ENCODE data around the gene TCAF2.
"Not testable (repeated sequence)": the region's sequence is repeated elsewhere in the genome, so short reads cannot be mapped to it uniquely, and the experiment has no call there.

TCAF2 gene

GRCh38 chr7:143598086-143598485, 22.7 kb upstream of the TCAF2 start:
- not testable (repeated sequence) for H3K36me3 ChIP-seq (ENCODE audit: control insufficient read depth in 1 of 2, insufficient read depth in 2 of 2, low read length in 2 of 2); H4K91ac ChIP-seq (ENCODE audit: low read depth, low read length)

GRCh38 chr7:143603549-143603948, 17.2 kb upstream of the TCAF2 start:
- H2BK120ac ChIP-seq (ENCODE audit: insufficient read depth, low read length, poor library complexity); H3K4me2 ChIP-seq (ENCODE audit: low read length); H3K4ac ChIP-seq (ENCODE audit: low read depth, low read length); H4K8ac ChIP-seq (ENCODE audit: low read depth, low read length); H4K91ac ChIP-seq (ENCODE audit: low read depth, low read length); H3K27me3 ChIP-seq (ENCODE audit: insufficient read depth, low read length); H3K36me3 ChIP-seq (ENCODE audit: control insufficient read depth in 1 of 2, insufficient read depth in 2 of 2, low read length in 2 of 2); H3K27ac ChIP-seq (ENCODE audit: low read depth, low read length); H2AFZ ChIP-seq (ENCODE audit: insufficient read depth, low read length, poor library complexity); H3K79me2 ChIP-seq (ENCODE audit: control insufficient read depth, insufficient read depth, low read length, poor library complexity); H3K9me3 ChIP-seq (ENCODE audit: insufficient read depth, low read depth, low read length); H3K4me1 ChIP-seq (ENCODE audit: control insufficient read depth in 1 of 2, insufficient read depth in 2 of 2, low read length in 2 of 2); H2BK12ac ChIP-seq (ENCODE audit: low read length); H3K23ac ChIP-seq (ENCODE audit: low read length); H3K18ac ChIP-seq (ENCODE audit: low read length); H2BK5ac ChIP-seq (ENCODE audit: low read depth, low read length, poor library complexity); H2AK5ac ChIP-seq (ENCODE audit: low read length); H3K79me1 ChIP-seq (ENCODE audit: low read length); H3K4me3 ChIP-seq (ENCODE audit: low read depth, low read length); H4K12ac ChIP-seq (ENCODE audit: low read depth, low read length); H3K9ac ChIP-seq (ENCODE audit: low read length); H3K14ac ChIP-seq (ENCODE audit: low read length); DNase-seq: not testable (repeated sequence)
- WGBS (ENCODE audit: extremely low coverage, insufficient coverage, insufficient read length) = no CpG with 5 or more reads among the region's 2 CpGs

More at GRCh38 chr7:143598086-143598485, 22.7 kb upstream of the TCAF2 start:
- H3K4me3 ChIP-seq (ENCODE audit: low read depth, low read length); H3K79me1 ChIP-seq (ENCODE audit: low read length); H3K18ac ChIP-seq (ENCODE audit: low read length); DNase-seq; H4K12ac ChIP-seq (ENCODE audit: low read depth, low read length); H3K27ac ChIP-seq (ENCODE audit: low read depth, low read length); H3K27me3 ChIP-seq (ENCODE audit: insufficient read depth, low read length); H3K4me1 ChIP-seq (ENCODE audit: control insufficient read depth in 1 of 2, insufficient read depth in 2 of 2, low read length in 2 of 2); H3K4ac ChIP-seq (ENCODE audit: low read depth, low read length); H2BK120ac ChIP-seq (ENCODE audit: insufficient read depth, low read length, poor library complexity); H3K79me2 ChIP-seq (ENCODE audit: control insufficient read depth, insufficient read depth, low read length, poor library complexity); H4K8ac ChIP-seq (ENCODE audit: low read depth, low read length); H2AFZ ChIP-seq (ENCODE audit: insufficient read depth, low read length, poor library complexity); H2BK5ac ChIP-seq (ENCODE audit: low read depth, low read length, poor library complexity); H3K23ac ChIP-seq (ENCODE audit: low read length); H2BK12ac ChIP-seq (ENCODE audit: low read length); H3K9ac ChIP-seq (ENCODE audit: low read length); H2AK5ac ChIP-seq (ENCODE audit: low read length); H3K4me2 ChIP-seq (ENCODE audit: low read length); H3K14ac ChIP-seq (ENCODE audit: low read length); H3K9me3 ChIP-seq (ENCODE audit: insufficient read depth, low read depth, low read length): not testable (repeated sequence)
- no CpG with 5 or more reads among the region's 11 CpGs for WGBS (ENCODE audit: extremely low coverage, insufficient coverage, insufficient read length)

- no CpG with 5 or more reads among the region's 1 CpG for WGBS (ENCODE audit: extremely low coverage, insufficient coverage, insufficient read length)
Observed at GRCh38 chr7:143606088-143606487, 14.7 kb upstream of the TCAF2 start.

GRCh38 chr7:143615545-143615944, 5.2 kb upstream of the TCAF2 start:
- not testable (repeated sequence) for H2BK12ac ChIP-seq (ENCODE audit: low read length); H3K79me2 ChIP-seq (ENCODE audit: control insufficient read depth, insufficient read depth, low read length, poor library complexity); H3K27ac ChIP-seq (ENCODE audit: low read depth, low read length); H2AFZ ChIP-seq (ENCODE audit: insufficient read depth, low read length, poor library complexity); H3K4me2 ChIP-seq (ENCODE audit: low read length); H2BK120ac ChIP-seq (ENCODE audit: insufficient read depth, low read length, poor library complexity); H2BK5ac ChIP-seq (ENCODE audit: low read depth, low read length, poor library complexity); H3K14ac ChIP-seq (ENCODE audit: low read length); H4K8ac ChIP-seq (ENCODE audit: low read depth, low read length); H4K12ac ChIP-seq (ENCODE audit: low read depth, low read length); H3K27me3 ChIP-seq (ENCODE audit: insufficient read depth, low read length); H3K9me3 ChIP-seq (ENCODE audit: insufficient read depth, low read depth, low read length); H3K23ac ChIP-seq (ENCODE audit: low read length); H3K4me3 ChIP-seq (ENCODE audit: low read depth, low read length); H3K36me3 ChIP-seq (ENCODE audit: control insufficient read depth in 1 of 2, insufficient read depth in 2 of 2, low read length in 2 of 2); H3K4ac ChIP-seq (ENCODE audit: low read depth, low read length); H4K91ac ChIP-seq (ENCODE audit: low read depth, low read length); H3K9ac ChIP-seq (ENCODE audit: low read length); H3K18ac ChIP-seq (ENCODE audit: low read length); H3K4me1 ChIP-seq (ENCODE audit: control insufficient read depth in 1 of 2, insufficient read depth in 2 of 2, low read length in 2 of 2); H3K79me1 ChIP-seq (ENCODE audit: low read length); H2AK5ac ChIP-seq (ENCODE audit: low read length)
- no CpG with 5 or more reads among the region's 6 CpGs for WGBS (ENCODE audit: extremely low coverage, insufficient coverage, insufficient read length)
- DNase-seq = peak in 1 of 2 donors; percentile 3

More at GRCh38 chr7:143606088-143606487, 14.7 kb upstream of the TCAF2 start:
- H3K18ac ChIP-seq (ENCODE audit: low read length); DNase-seq; H3K4me3 ChIP-seq (ENCODE audit: low read depth, low read length); H4K12ac ChIP-seq (ENCODE audit: low read depth, low read length); H3K79me1 ChIP-seq (ENCODE audit: low read length); H2AK5ac ChIP-seq (ENCODE audit: low read length); H3K9ac ChIP-seq (ENCODE audit: low read length); H4K8ac ChIP-seq (ENCODE audit: low read depth, low read length); H2BK12ac ChIP-seq (ENCODE audit: low read length); H4K91ac ChIP-seq (ENCODE audit: low read depth, low read length); H3K4ac ChIP-seq (ENCODE audit: low read depth, low read length); H2BK120ac ChIP-seq (ENCODE audit: insufficient read depth, low read length, poor library complexity); H2AFZ ChIP-seq (ENCODE audit: insufficient read depth, low read length, poor library complexity); H3K14ac ChIP-seq (ENCODE audit: low read length); H3K4me2 ChIP-seq (ENCODE audit: low read length); H3K27ac ChIP-seq (ENCODE audit: low read depth, low read length); H3K23ac ChIP-seq (ENCODE audit: low read length); H2BK5ac ChIP-seq (ENCODE audit: low read depth, low read length, poor library complexity); H3K36me3 ChIP-seq (ENCODE audit: control insufficient read depth in 1 of 2, insufficient read depth in 2 of 2, low read length in 2 of 2); H3K4me1 ChIP-seq (ENCODE audit: control insufficient read depth in 1 of 2, insufficient read depth in 2 of 2, low read length in 2 of 2); H3K79me2 ChIP-seq (ENCODE audit: control insufficient read depth, insufficient read depth, low read length, poor library complexity); H3K27me3 ChIP-seq (ENCODE audit: insufficient read depth, low read length); H3K9me3 ChIP-seq (ENCODE audit: insufficient read depth, low read depth, low read length): not testable (repeated sequence)
